HepG2 (cell line): ENCODE data around the gene ZNF234. TPM values are rescaled to one million over a fixed set of nuclear protein-coding genes. Genes with fewer than 3 reads are reported as not detected.
A peak's percentile ranks its signal among the peaks of the same experiment; 100 is the strongest.

ENCODE experiments used
- BHLHE40 ChIP-seq: IDR thresholded peaks from 2 replicates; pipeline ENCODE4 v1.6.1; 2011; ENCODE audit warnings: low read length, improper control_type of control experiment
- ERF ChIP-seq: IDR thresholded peaks from 2 replicates; pipeline ENCODE4 v1.6.1; 2018; ENCODE audit warnings: missing biosample characterization, missing genetic modification reagents
- GABPB1 ChIP-seq: IDR thresholded peaks from 2 replicates; pipeline ENCODE4 v1.6.1; 2016; ENCODE audit warnings: mild to moderate bottlenecking, missing genetic modification reagents, moderate library complexity, missing compliant biosample characterization
- HNRNPLL ChIP-seq: fragments of 200-400 bp; formaldehyde crosslinking; IDR thresholded peaks from 2 replicates; pipeline ENCODE4 v1.6.1; 2017; ENCODE audit warnings: mild to moderate bottlenecking, low read depth, low read length; ENCODE audit not compliant: poor library complexity, severe bottlenecking
- KMT2B ChIP-seq: IDR thresholded peaks from 2 replicates; pipeline ENCODE4 v1.6.1; 2016; ENCODE audit warnings: missing genetic modification reagents, missing compliant biosample characterization
- PRDM10 ChIP-seq: sonication (generic); formaldehyde crosslinking; IDR thresholded peaks from 2 replicates; pipeline ENCODE4 v1.4.0; 2020; ENCODE audit warnings: low read depth, missing genetic modification reagents
- SMAD1 ChIP-seq: sonication (generic); formaldehyde crosslinking; IDR thresholded peaks from 2 replicates; pipeline ENCODE4 v1.4.0; 2020; ENCODE audit warnings: missing genetic modification reagents, low read depth, mild to moderate bottlenecking, borderline replicate concordance
- XRCC5 ChIP-seq: fragments of 200-400 bp; formaldehyde crosslinking; optimal IDR thresholded peaks from 2 replicates; pipeline ENCODE3; 2017; ENCODE audit warnings: mild to moderate bottlenecking, low read length
- YEATS4 ChIP-seq: sonication (generic); formaldehyde crosslinking; IDR thresholded peaks from 2 replicates; pipeline ENCODE4 v1.4.0; 2020; ENCODE audit warnings: missing genetic modification reagents, borderline replicate concordance
- ZBTB40 ChIP-seq, 2 experiments: fragments of 450-650 bp in 1 of 2; sonication (generic) in 1 of 2; formaldehyde crosslinking in 1 of 2; IDR thresholded peaks; 2 replicates each; pipeline versions ENCODE4 v1.6.1 to v1.8.0; 2016 to 2022; ENCODE audit warnings: antibody characterized with exemption in 1 of 2, mild to moderate bottlenecking in 1 of 2, missing genetic modification reagents in 1 of 2
- ZFX ChIP-seq: sonication (generic); formaldehyde crosslinking; IDR thresholded peaks from 2 replicates; pipeline ENCODE4 v1.4.0; 2020; ENCODE audit warnings: mild to moderate bottlenecking, low read depth, missing genetic modification reagents, moderate library complexity
- ZNF331 ChIP-seq: sonication (generic); formaldehyde crosslinking; IDR thresholded peaks from 2 replicates; pipeline ENCODE4 v1.4.0; 2020; ENCODE audit warnings: missing genetic modification reagents
- ZNF414 ChIP-seq: sonication (generic); formaldehyde crosslinking; IDR thresholded peaks from 2 replicates; pipeline ENCODE4 v1.5.0; 2020; ENCODE audit warnings: missing genetic modification reagents
- ZNF430 ChIP-seq: sonication (generic); formaldehyde crosslinking; IDR thresholded peaks from 2 replicates; pipeline ENCODE4 v1.9.0; 2021; ENCODE audit warnings: mild to moderate bottlenecking, missing genetic modification reagents
- ZNF432 ChIP-seq: sonication (generic); formaldehyde crosslinking; IDR thresholded peaks from 2 replicates; pipeline ENCODE4 v1.5.0; 2020; ENCODE audit warnings: missing genetic modification reagents, mild to moderate bottlenecking, borderline replicate concordance
- polyA plus RNA-seq, 8 experiments: library from polyadenylated mRNA; depleted of rRNA in 3 of 8; stranded (reverse) in 7 of 8; unstranded in 1 of 8; fragments of >200 nt; fragmentation: Illumina TruSeq in 4 of 8; extraction: Trizol in 4 of 8; gene quantifications; 2 replicates each; pipeline versions ENCODE4 v1.2.1 to v1.2.3, GENCODE V29; 2011 to 2016; ENCODE audit warnings: low read depth in 4 of 8, missing spikeins in 1 of 8, mixed read lengths in 1 of 8; ENCODE audit not compliant: insufficient read depth in 1 of 8
- total RNA-seq, 5 experiments: library from RNA; depleted of rRNA; stranded (reverse); fragments of >200 nt; fragmentation: Illumina TruSeq; extraction: Trizol; gene quantifications; 2 replicates each; pipeline ENCODE4 v1.2.3, GENCODE V29; 2016; ENCODE audit warnings: low read depth in 1 of 5

The ZNF234 gene
- total and polyA plus RNA-seq, 2 of the 13 experiments (the other 11 are each of a cell fraction or from before 2014, with no cell fraction given): 3.5 to 11.2 TPM

GRCh38 chr19:44113138-44113783 lies 28.1 kb upstream of the ZNF234 start, which contains the start of gene ZNF225 (continued):
- TF ChIP-seq PRDM10 (CRISPR knock-in tag) (peak; percentile 72; the same call in 1 of the 2 replicates), YEATS4 (peak; percentile 67; the same call in 1 of the 2 replicates), BHLHE40 (peak; percentile 9; the same call in 1 of the 2 replicates), XRCC5 (peak; percentile 67), ZNF432 (CRISPR knock-in tag) (no peak), ZBTB40 (IDR thresholded peaks at IDR 0.05) (peak; percentile 20; the same call in 1 of the 2 replicates), ZBTB40 (CRISPR knock-in tag; IDR thresholded peaks at IDR 0.05) (peak; percentile 84; the same call in 1 of the 2 replicates), GABPB1 (CRISPR knock-in tag) (peak; percentile 96), HNRNPLL (peak; percentile 32), KMT2B (CRISPR knock-in tag) (peak; percentile 82; the same call in 1 of the 2 replicates), ZNF430 (CRISPR knock-in tag) (no peak), ZFX (CRISPR knock-in tag) (peak; percentile 66; the same call in 1 of the 2 replicates), SMAD1 (CRISPR knock-in tag) (peak; percentile 68; the same call in 1 of the 2 replicates), ZNF414 (CRISPR knock-in tag) (no peak), ZNF331 (no peak; the same call in 1 of the 2 replicates), ERF (CRISPR knock-in tag) (0 out of 2 replicates have a peak, but pooled peaks have one; percentile 48)
